CD14-positive monocyte (primary cell): ENCODE measurements around the gene POLE. TPM values are rescaled to one million over a fixed set of nuclear protein-coding genes. Genes with fewer than 3 reads are reported as not detected.

Experiments used
- DNase-seq, 3 donors: peaks; one replicate each; pipeline ENCODE4 v3.0.0-alpha.2; 2011 to 2022
- H2AFZ ChIP-seq: 2 replicates; pipeline ENCODE4 v1.6.0; 2012; ENCODE audit warnings: mild to moderate bottlenecking, low read depth, low read length, inconsistent platforms; ENCODE audit not compliant: insufficient read depth, poor library complexity, severe bottlenecking
- H3K27ac ChIP-seq, 2 donors: 1 replicate in 1 of 2; 2 replicates in 1 of 2; pipeline ENCODE4 v1.5.1; 2012 to 2013; ENCODE audit warnings: low read length in 2 of 2, control low read depth in 1 of 2, inconsistent platforms in 1 of 2, low read depth in 1 of 2, mild to moderate bottlenecking in 1 of 2
- H3K27me3 ChIP-seq, 2 donors: one replicate each; pipeline versions ENCODE4 v1.6.0 to v1.6.1; 2011 to 2013; ENCODE audit warnings: low read length in 2 of 2; ENCODE audit not compliant: control insufficient read depth in 2 of 2, insufficient read depth in 2 of 2
- H3K36me3 ChIP-seq, 2 donors: replicated peaks in 1 of 2; 1 replicate in 1 of 2; 2 replicates in 1 of 2; pipeline versions ENCODE4 v1.5.1 to v1.6.1; 2012 to 2013; ENCODE audit warnings: low read length in 2 of 2, control low read depth in 1 of 2, inconsistent platforms in 1 of 2, mild to moderate bottlenecking in 1 of 2; ENCODE audit not compliant: insufficient read depth in 2 of 2, control insufficient read depth in 1 of 2
- H3K4me1 ChIP-seq, 2 donors: 1 replicate in 1 of 2; 2 replicates in 1 of 2; pipeline versions ENCODE4 v1.5.1 to v1.6.1; 2012 to 2013; ENCODE audit warnings: low read length in 2 of 2, control low read depth in 1 of 2, inconsistent platforms in 1 of 2, mild to moderate bottlenecking in 1 of 2, moderate library complexity in 1 of 2; ENCODE audit not compliant: insufficient read depth in 2 of 2, control insufficient read depth in 1 of 2
- H3K4me2 ChIP-seq: replicated peaks from 2 replicates; pipeline ENCODE3; 2012; ENCODE audit warnings: low read length, moderate library complexity, mild to moderate bottlenecking; ENCODE audit not compliant: poor library complexity, severe bottlenecking; ENCODE audit errors: extremely low read depth
- H3K4me3 ChIP-seq, 3 experiments: fragments of 200-600 bp in 1 of 3; sonication (generic) in 1 of 3; replicated peaks in 1 of 3; 1 replicate in 2 of 3; 2 replicates in 1 of 3; pipeline ENCODE4 v1.5.1; 2011 to 2013; ENCODE audit warnings: low read length in 3 of 3, mild to moderate bottlenecking in 3 of 3, control low read depth in 2 of 3, low read depth in 2 of 3, inconsistent platforms in 1 of 3, moderate library complexity in 1 of 3
- H3K79me2 ChIP-seq: 2 replicates; pipeline ENCODE4 v1.6.0; 2012; ENCODE audit warnings: mild to moderate bottlenecking, control low read depth, inconsistent platforms, low read length, moderate library complexity; ENCODE audit not compliant: insufficient read depth
- H3K9ac ChIP-seq: 2 replicates; pipeline ENCODE4 v1.6.0; 2017; ENCODE audit warnings: low read length, mild to moderate bottlenecking; ENCODE audit not compliant: insufficient read depth, poor library complexity, severe bottlenecking
- H3K9me3 ChIP-seq, 2 donors: replicated peaks in 1 of 2; 1 replicate in 1 of 2; 2 replicates in 1 of 2; pipeline versions ENCODE4 v1.5.1 to v1.6.1; 2012 to 2013; ENCODE audit warnings: low read length in 2 of 2, control low read depth in 1 of 2; ENCODE audit not compliant: control insufficient read depth in 1 of 2, insufficient read depth in 1 of 2
- H4K20me1 ChIP-seq: 2 replicates; pipeline ENCODE4 v1.6.0; 2012; ENCODE audit warnings: mild to moderate bottlenecking, low read length, control low read depth, moderate library complexity; ENCODE audit not compliant: insufficient read depth
- H3K27ac Mint-ChIP-seq, 7 donors: one replicate each; pipeline ENCODE4 v1.8.0; 2020; ENCODE audit warnings: mild to moderate bottlenecking in 7 of 7, mixed read lengths in 7 of 7, moderate library complexity in 6 of 7, inconsistent platforms in 2 of 7
- H3K27me3 Mint-ChIP-seq, 3 donors: one replicate each; pipeline ENCODE4 v1.8.0; 2021 to 2022; ENCODE audit warnings: low read depth in 3 of 3, mild to moderate bottlenecking in 3 of 3, mixed read lengths in 3 of 3, moderate library complexity in 3 of 3, inconsistent platforms in 1 of 3
- H3K36me3 Mint-ChIP-seq, 2 donors: one replicate each; pipeline ENCODE4 v1.8.0; 2020; ENCODE audit warnings: mixed read lengths in 2 of 2, inconsistent platforms in 1 of 2, mild to moderate bottlenecking in 1 of 2
- H3K4me1 Mint-ChIP-seq: one replicate; pipeline ENCODE4 v1.8.0; 2020; ENCODE audit warnings: mild to moderate bottlenecking, mixed read lengths
- H3K4me3 Mint-ChIP-seq, 2 donors: one replicate each; pipeline ENCODE4 v1.8.0; 2020; ENCODE audit warnings: mild to moderate bottlenecking in 2 of 2, mixed read lengths in 2 of 2, moderate library complexity in 1 of 2
- H3K9me3 Mint-ChIP-seq, 7 donors: one replicate each; pipeline ENCODE4 v1.8.0; 2020 to 2022; ENCODE audit warnings: mixed read lengths in 7 of 7, mild to moderate bottlenecking in 6 of 7, moderate library complexity in 6 of 7, inconsistent platforms in 2 of 7
- CTCF ChIP-seq: fragments of 200-600 bp; IDR thresholded peaks from one replicate; pipeline ENCODE4 v1.8.0; 2022; ENCODE audit warnings: antibody characterized with exemption, mild to moderate bottlenecking
- WGBS: methylation state at CpG from one replicate; pipeline ENCODE4 v1.1.5; 2013; ENCODE audit warnings: missing lambda C conversion rate; ENCODE audit not compliant: insufficient coverage; 5-methylcytosine and 5-hydroxymethylcytosine counted together
- intact Hi-C, 2 donors: fragments of 100-400 bp; cut with micrococcal nuclease; formaldehyde crosslinking; loops; one replicate each; pipeline versions ENCODE4 v1.15.0 to v1.15.1; 2023
- polyA plus RNA-seq, 3 donors: library from polyadenylated mRNA; depleted of rRNA in 1 of 3; unstranded in 2 of 3; stranded (reverse) in 1 of 3; fragments of 300-500 nt in 2 of 3; fragments of >200 nt in 1 of 3; fragmentation: Illumina TruSeq in 2 of 3; gene quantifications; 1 replicate in 2 of 3; 2 replicates in 1 of 3; pipeline ENCODE4 v1.2.3, GENCODE V29; 2012 to 2021

Gene POLE
- polyA plus RNA-seq, 3 donors, result 1.00 to 24.2 (median 2.2) TPM

- no peaks in the 10 kb centered on the region for H3K4me1 Mint-ChIP-seq
- no peak overlapping the region for H3K4me3 ChIP-seq
- no peak overlapping the region for H3K4me2 ChIP-seq
- peaks cover 0 to 7% (median 0%) of the 10 kb centered on the region in 7 donors for H3K9me3 Mint-ChIP-seq
- 87% methylated on average over 11 of the region's 11 CpGs for WGBS
- peaks cover 91 to 96% of the 10 kb centered on the region in 2 donors for H3K36me3 ChIP-seq
- no peak overlapping the region for H3K4me3 Mint-ChIP-seq
- H3K27me3 Mint-ChIP-seq, result no peaks in the 10 kb centered on the region
- peak overlapping the region in 1 of 7 donors; percentile 76 for H3K27ac Mint-ChIP-seq
- H3K27ac ChIP-seq, result no peak overlapping the region
- peaks cover 90 to 95% of the 10 kb centered on the region in 2 donors for H3K36me3 Mint-ChIP-seq
- no peak overlapping the region for H2AFZ ChIP-seq
- H3K79me2 ChIP-seq, result no peaks in the 10 kb centered on the region
- no peak for DNase-seq
- no peak for TF ChIP-seq CTCF
- H3K9me3 ChIP-seq, result no peaks in the 10 kb centered on the region
- peaks cover 4% of the 10 kb centered on the region for H4K20me1 ChIP-seq
- H3K9ac ChIP-seq, result no peak overlapping the region
- intact Hi-C loops, result no loop called here
- H3K27me3 ChIP-seq, result no peaks in the 10 kb centered on the region
- no peaks in the 10 kb centered on the region for H3K4me1 ChIP-seq
Observed at GRCh38 chr12:132730353-132730752, 43.2 kb upstream of the POLE start.

GRCh38 chr12:132729541-132730320 is 42.6 kb upstream of the POLE start:
- Histone ChIP-seq H3K79me2 (no peaks in the 10 kb centered on the region), H3K9ac (no peak overlapping the region), H3K36me3 (peaks cover 91 to 96% of the 10 kb centered on the region in 2 donors), H4K20me1 (peaks cover 4% of the 10 kb centered on the region), H3K9me3 (no peaks in the 10 kb centered on the region), H2AFZ (no peak overlapping the region), H3K27me3 (no peaks in the 10 kb centered on the region), H3K27ac (no peak overlapping the region), H3K4me2 (no peak overlapping the region), H3K4me3 (no peak overlapping the region), H3K4me1 (no peaks in the 10 kb centered on the region)
- no peak for DNase-seq
- WGBS, result 93% methylated on average over 22 of the region's 24 CpGs
- Mint-ChIP-seq H3K4me3 (no peak overlapping the region), H3K36me3 (peaks cover 88 to 95% of the 10 kb centered on the region in 2 donors), H3K27me3 (no peaks in the 10 kb centered on the region), H3K27ac (peak overlapping the region in 2 of 7 donors; percentile 46 to 74), H3K4me1 (no peaks in the 10 kb centered on the region), H3K9me3 (peaks cover 0 to 7% (median 0%) of the 10 kb centered on the region in 7 donors)
- TF ChIP-seq CTCF, result no peak
- intact Hi-C loops, result no loop called here
